Testis (tissue), 3 donors: ENCODE data around the gene BEND7. TPM values are rescaled to one million over a fixed set of nuclear protein-coding genes. Genes with fewer than 3 reads are reported as not detected.

ENCODE experiments used
- DNase-seq: peaks from one replicate; pipeline ENCODE4 v3.0.0-alpha.2; 2019
- H3K27ac ChIP-seq, 2 donors: fragments of 200-600 bp; sonication (generic); one replicate each; pipeline ENCODE4 v1.5.1; 2019
- H3K27me3 ChIP-seq: fragments of 200-600 bp; sonication (generic); one replicate; pipeline ENCODE4 v1.5.1; 2019
- H3K36me3 ChIP-seq: fragments of 200-600 bp; sonication (generic); one replicate; pipeline ENCODE4 v1.5.1; 2017; ENCODE audit warnings: low read depth; ENCODE audit errors: missing control alignments
- H3K4me1 ChIP-seq: fragments of 200-600 bp; sonication (generic); one replicate; pipeline ENCODE4 v1.5.1; 2019
- H3K4me3 ChIP-seq, 2 donors: fragments of 200-600 bp; sonication (generic); one replicate each; pipeline ENCODE4 v1.5.1; 2017 to 2019
- H3K9me3 ChIP-seq: fragments of 200-600 bp; sonication (generic); one replicate; pipeline ENCODE4 v1.5.1; 2017
- CTCF ChIP-seq, 3 experiments: fragments of 450-650 bp in 2 of 3; fragments of 200-600 bp in 1 of 3; sonication (generic) in 1 of 3; IDR thresholded peaks; one replicate each; pipeline ENCODE4 v1.5.1; 2016 to 2019; ENCODE audit warnings: antibody characterized with exemption in 3 of 3, mild to moderate bottlenecking in 2 of 3, moderate library complexity in 1 of 3
- POLR2A ChIP-seq: fragments of 450-650 bp; IDR thresholded peaks from one replicate; pipeline ENCODE4 v1.6.1; 2017; ENCODE audit warnings: antibody characterized with exemption, mild to moderate bottlenecking, moderate library complexity
- WGBS, 2 donors: methylation state at CpG; one replicate each; pipeline ENCODE4 v1.1.5; 2018; 5-methylcytosine and 5-hydroxymethylcytosine counted together
- intact Hi-C: fragments of 100-400 bp; cut with DNase I; formaldehyde crosslinking; loops from one replicate; pipeline ENCODE4 v1.15.1; 2023; ENCODE audit warnings: low total_unique reads
- polyA plus RNA-seq: library from polyadenylated mRNA; stranded (reverse); fragments of 350-450 nt; fragmentation: Illumina TruSeq; extraction: RNeasy Lipid Tissue Mini Kit (QIAGEN cat#74804); gene quantifications from one replicate; pipeline ENCODE4 v1.2.3, GENCODE V29; 2014; ENCODE audit warnings: low read depth, low replicate concordance; ENCODE audit not compliant: insufficient read depth
- small RNA-seq, 2 donors: library from RNA; depleted of rRNA; stranded (forward); fragments of <200 nt; gene quantifications; one replicate each; pipeline ENCODE3, GENCODE V24; 2016
- total RNA-seq, 2 donors: library from RNA; depleted of rRNA; stranded (reverse); fragments of >200 nt; gene quantifications; one replicate each; pipeline ENCODE4 v1.2.3, GENCODE V29; 2016

The BEND7 gene
- total and polyA plus RNA-seq, 3 donors from 2014 or later: 31.2 to 57.2 (median 55.2) TPM

GRCh38 chr10:13393640-13394039 lies 135.2 kb downstream of the BEND7 start:
- H3K36me3 ChIP-seq: no peaks in the 10 kb centered on the region
- WGBS, 2 donors: 58 to 60% methylated on average over 4 of the region's 4 CpGs
- H3K27ac ChIP-seq: no peak overlapping the region
- DNase-seq: no peak
- H3K4me1 ChIP-seq: no peaks in the 10 kb centered on the region
- intact Hi-C loops: no loop called here
- no peak overlapping the region for H3K4me3 ChIP-seq
- no peaks in the 10 kb centered on the region for H3K9me3 ChIP-seq
- TF ChIP-seq CTCF (IDR thresholded peaks at IDR 0.05) (no peak), POLR2A (no peak)
- H3K27me3 ChIP-seq: no peaks in the 10 kb centered on the region

- TF ChIP-seq CTCF (IDR thresholded peaks at IDR 0.05): no peak
- no peak for TF ChIP-seq POLR2A
- no peak overlapping the region for H3K4me3 ChIP-seq
- no peaks in the 10 kb centered on the region for H3K36me3 ChIP-seq
- H3K4me1 ChIP-seq: no peaks in the 10 kb centered on the region
- 91 to 92% methylated on average over 5 of the region's 5 CpGs for WGBS, 2 donors
- no peak overlapping the region for H3K27ac ChIP-seq
- DNase-seq: no peak
- intact Hi-C loops: no loop called here
- no peaks in the 10 kb centered on the region for H3K9me3 ChIP-seq
- H3K27me3 ChIP-seq: no peaks in the 10 kb centered on the region
Observed at GRCh38 chr10:13392701-13393100, 136.1 kb downstream of the BEND7 start.

Small RNAs within 50 kb of the gene (small RNA-seq; reads per million reads assigned to genes)
- 0 reads per million in 2 donors for gene RF00019

Other genes starting within 250 kb of the BEND7 start
- 10 to 100 TPM; 27.2 to 33.1 TPM for gene PHYH, start 228.9 kb downstream of the BEND7 start, total RNA-seq
- 31.1 TPM for gene PHYH, start 228.9 kb downstream of the BEND7 start, polyA plus RNA-seq
- 10 to 100 TPM; 31.1 to 41.7 TPM for gene SEPHS1, start 180.7 kb downstream of the BEND7 start, total RNA-seq
- gene SEPHS1, start 180.7 kb downstream of the BEND7 start, polyA plus RNA-seq: 48.3 TPM
- gene PRPF18, start 58.0 kb upstream of the BEND7 start, total RNA-seq: 10 to 100 TPM; 26.9 to 30.6 TPM
- gene PRPF18, start 58.0 kb upstream of the BEND7 start, polyA plus RNA-seq: 20.6 TPM